ENCODE data around the gene ISLR. TPM values are rescaled to one million over a fixed set of nuclear protein-coding genes. Genes with fewer than 3 reads are reported as not detected.
A peak's percentile ranks its signal among the peaks of the same experiment; 100 is the strongest.

The ISLR gene
- polyA plus RNA-seq, 1 donor (not counting 4 experiments of a cell fraction or from before 2014, with no cell fraction given) = not detected

- Histone ChIP-seq H3K9me3 (ENCODE audit: control insufficient read depth, low read depth, low read length) (no peaks in the 10 kb centered on the region), H3K4me1 (ENCODE audit: control insufficient read depth, extremely low read depth, insufficient read depth, low read length) (peaks cover 24% of the 10 kb centered on the region), H3K79me2 (ENCODE audit: control insufficient read depth, insufficient read depth, low read length) (no peaks in the 10 kb centered on the region), H3K27ac (ENCODE audit: control insufficient read depth, insufficient read depth, low read length) (no peak overlapping the region), H2AFZ (ENCODE audit: control insufficient read depth, low read length) (no peak overlapping the region), H3K9ac (ENCODE audit: control insufficient read depth, extremely low read depth, insufficient read depth, low read length) (no peak overlapping the region), H3K4me2 (ENCODE audit: control insufficient read depth, extremely low read depth, insufficient read depth, low read depth, low read length) (no peak overlapping the region), H4K20me1 (ENCODE audit: control insufficient read depth, extremely low read depth, insufficient read depth, low read length) (no peaks in the 10 kb centered on the region), H3K9me1 (ENCODE audit: control insufficient read depth, extremely low read depth, insufficient read depth, low read length) (peaks cover 4% of the 10 kb centered on the region), H3K36me3 (ENCODE audit: control insufficient read depth in 2 of 2, extremely low read depth in 1 of 2, insufficient read depth in 2 of 2, low read length in 2 of 2) (no peaks in the 10 kb centered on the region), H3K4me3 (ENCODE audit: control insufficient read depth in 2 of 3, extremely low read depth in 1 of 3, insufficient read depth in 2 of 3, low read depth in 1 of 3, low read length in 3 of 3) (no peak overlapping the region), H3K27me3 (ENCODE audit: control insufficient read depth, extremely low read depth, insufficient read depth, low read length) (peaks cover 10% of the 10 kb centered on the region)
- no peak for FAIRE-seq
- DNase-seq (ENCODE audit: low read depth, low spot score) = no peak
- dilution Hi-C loops (cut with MboI; ENCODE audit: extremely low pct_ligation_motif_present, low sequenced_read_pairs) = no loop called here
- TF ChIP-seq CTCF (optimal IDR thresholded peaks at IDR 0.05 in 1 of 3, IDR thresholded peaks at IDR 0.05 in 1 of 3, conservative IDR thresholded peaks at IDR 0.05 in 1 of 3; ENCODE audit: extremely low read depth in 1 of 3, insufficient read depth in 2 of 3, low read length in 3 of 3) (no peak), EZH2 (IDR thresholded peaks at IDR 0.05; ENCODE audit: low read length) (no peak)
These were observed 19.2 kb downstream of the ISLR start for GRCh38 chr15:74192751-74193150.

GRCh38 chr15:74193299-74193718, 19.8 kb downstream of the ISLR start:
- TF ChIP-seq CTCF (optimal IDR thresholded peaks at IDR 0.05 in 1 of 3, IDR thresholded peaks at IDR 0.05 in 1 of 3, conservative IDR thresholded peaks at IDR 0.05 in 1 of 3; ENCODE audit: extremely low read depth in 1 of 3, insufficient read depth in 2 of 3, low read length in 3 of 3) = no peak
- Histone ChIP-seq H3K4me3 (ENCODE audit: control insufficient read depth in 2 of 3, extremely low read depth in 1 of 3, insufficient read depth in 2 of 3, low read depth in 1 of 3, low read length in 3 of 3) (no peak overlapping the region), H3K79me2 (ENCODE audit: control insufficient read depth, insufficient read depth, low read length) (no peaks in the 10 kb centered on the region), H2AFZ (ENCODE audit: control insufficient read depth, low read length) (no peak overlapping the region), H3K36me3 (ENCODE audit: control insufficient read depth in 2 of 2, extremely low read depth in 1 of 2, insufficient read depth in 2 of 2, low read length in 2 of 2) (no peaks in the 10 kb centered on the region), H3K9me3 (ENCODE audit: control insufficient read depth, low read depth, low read length) (no peaks in the 10 kb centered on the region), H4K20me1 (ENCODE audit: control insufficient read depth, extremely low read depth, insufficient read depth, low read length) (no peaks in the 10 kb centered on the region), H3K9ac (ENCODE audit: control insufficient read depth, extremely low read depth, insufficient read depth, low read length) (no peak overlapping the region), H3K27me3 (ENCODE audit: control insufficient read depth, extremely low read depth, insufficient read depth, low read length) (peaks cover 5% of the 10 kb centered on the region), H3K9me1 (ENCODE audit: control insufficient read depth, extremely low read depth, insufficient read depth, low read length) (peaks cover 4% of the 10 kb centered on the region), H3K4me1 (ENCODE audit: control insufficient read depth, extremely low read depth, insufficient read depth, low read length) (peaks cover 24% of the 10 kb centered on the region), H3K4me2 (ENCODE audit: control insufficient read depth, extremely low read depth, insufficient read depth, low read depth, low read length) (peak overlapping the region; percentile 27), H3K27ac (ENCODE audit: control insufficient read depth, insufficient read depth, low read length) (peak overlapping the region; percentile 3)
- FAIRE-seq (peak; percentile 95), DNase-seq (ENCODE audit: low read depth, low spot score) (peak; percentile 89)
- dilution Hi-C loops (cut with MboI; ENCODE audit: extremely low pct_ligation_motif_present, low sequenced_read_pairs) = no loop called here

Data from keratinocyte (primary cell).